PC-3 (cell line): Measurements from ENCODE around the gene CENPB. TPM values are rescaled to one million over a fixed set of nuclear protein-coding genes. Genes with fewer than 3 reads are reported as not detected.
A peak's percentile ranks its signal among the peaks of the same experiment; 100 is the strongest.

ENCODE experiments used
- ATAC-seq: fragments of 200-7000 bp; cut with Tn5 transposase; 2 replicates; pipeline ENCODE4 v1.9.1; 2020; ENCODE audit warnings: mild to moderate bottlenecking, moderate library complexity
- BruUV-seq: library from RNA; stranded (reverse); fragments of 400-500 nt; replicated peaks from 2 replicates; lab custom pipeline; 2021; lab: Mats Ljungman, UMichigan
- CTCF ChIA-PET: fragments of 300-600 bp; sonication (Branson Sonifier 250); formaldehyde crosslinking; loops from one replicate; lab custom pipeline; 2022; ENCODE audit warnings: antibody characterized with exemption; lab: Charles Lee
- POLR2A ChIA-PET: fragments of 300-600 bp; sonication (Branson Sonifier 250); formaldehyde crosslinking; loops from one replicate; lab custom pipeline; 2022; ENCODE audit warnings: antibody characterized with exemption; ENCODE audit not compliant: unreplicated experiment; lab: Charles Lee
- DNase-seq: peaks from one replicate; pipeline ENCODE4 v3.0.0-alpha.2; 2015
- H2AFZ ChIP-seq: fragments of 300-600 bp; sonication (generic); 2 replicates; pipeline ENCODE4 v1.6.0; 2016; ENCODE audit warnings: antibody characterized with exemption, low read length
- H3F3A ChIP-seq: fragments of 300-600 bp; sonication (generic); one replicate; pipeline ENCODE4 v1.6.0; 2017; ENCODE audit warnings: antibody characterized with exemption, low read length, control low read depth, mild to moderate bottlenecking; ENCODE audit not compliant: unreplicated experiment
- H3K27ac ChIP-seq: fragments of 300-600 bp; sonication (generic); 2 replicates; pipeline ENCODE4 v1.5.1; 2016; ENCODE audit warnings: mild to moderate bottlenecking, low read length
- H3K27me3 ChIP-seq: fragments of 300-600 bp; sonication (generic); 2 replicates; pipeline ENCODE4 v1.6.1; 2016; ENCODE audit warnings: low read length, mixed read lengths
- H3K36me3 ChIP-seq: fragments of 300-600 bp; sonication (generic); 2 replicates; pipeline ENCODE4 v1.6.1; 2016; ENCODE audit warnings: low read depth, mixed run types, low read length, mixed read lengths
- H3K4me1 ChIP-seq: fragments of 300-600 bp; sonication (generic); 2 replicates; pipeline ENCODE4 v1.5.1; 2016; ENCODE audit warnings: low read length; ENCODE audit not compliant: insufficient read depth
- H3K4me2 ChIP-seq: fragments of 300-600 bp; sonication (generic); 2 replicates; pipeline ENCODE4 v1.6.0; 2016; ENCODE audit warnings: low read length
- H3K4me3 ChIP-seq: fragments of 300-600 bp; sonication (generic); 2 replicates; pipeline ENCODE4 v1.5.1; 2016; ENCODE audit warnings: mild to moderate bottlenecking, low read length, mixed read lengths
- H3K79me2 ChIP-seq: fragments of 300-600 bp; sonication (generic); 2 replicates; pipeline ENCODE4 v1.6.1; 2017; ENCODE audit warnings: low read length, mixed read lengths
- H3K9ac ChIP-seq: fragments of 300-600 bp; sonication (generic); 2 replicates; pipeline ENCODE4 v1.6.0; 2016; ENCODE audit warnings: mild to moderate bottlenecking, low read length
- H3K9me2 ChIP-seq: fragments of 300-600 bp; sonication (generic); replicated peaks from 2 replicates; pipeline ENCODE4 v1.6.1; 2016; ENCODE audit warnings: mixed run types, low read length, mixed read lengths
- H3K9me3 ChIP-seq: fragments of 300-600 bp; sonication (generic); 2 replicates; pipeline ENCODE4 v1.6.1; 2016; ENCODE audit warnings: low read length, mixed read lengths
- H4K20me1 ChIP-seq: fragments of 300-600 bp; sonication (generic); 2 replicates; pipeline ENCODE4 v1.6.1; 2016; ENCODE audit warnings: low read length, mixed read lengths
- CTCF ChIP-seq: fragments of 300-600 bp; sonication (generic); conservative IDR thresholded peaks from 2 replicates; pipeline ENCODE4 v1.5.1; 2017; ENCODE audit warnings: antibody characterized with exemption, low read depth, mild to moderate bottlenecking, low read length
- EZH2 ChIP-seq: fragments of 300-600 bp; sonication (generic); IDR thresholded peaks from one replicate; pipeline ENCODE4 v1.6.1; 2017; ENCODE audit warnings: antibody characterized with exemption, mild to moderate bottlenecking, low read length; ENCODE audit not compliant: unreplicated experiment
- EZH2phosphoT487 ChIP-seq: fragments of 300-600 bp; sonication (generic); IDR thresholded peaks from 2 replicates; pipeline ENCODE4 v1.6.1; 2018; ENCODE audit warnings: mild to moderate bottlenecking, antibody characterized with exemption, low read length, borderline replicate concordance
- intact Hi-C: fragments of 100-400 bp; cut with micrococcal nuclease; formaldehyde crosslinking; loops from 2 replicates; pipeline ENCODE4 v1.9.0; 2023
- total RNA-seq: library from RNA; depleted of rRNA; stranded (reverse); fragments of >200 nt; gene quantifications from 2 replicates; pipeline ENCODE4 v1.2.3, GENCODE V29; 2014

The CENPB gene
- total RNA-seq, 1 experiment from 2014 or later, result 213 TPM

GRCh38 chr20:3777716-3778629 is 8.6 kb downstream of the CENPB start:
- H2AFZ ChIP-seq, result peak overlapping the region; percentile 78
- H3K9me2 ChIP-seq, result no peaks in the 10 kb centered on the region
- intact Hi-C loops, result no loop called here
- POLR2A ChIA-PET, result interaction anchor here (0.6 to 0.9 kb wide), 2 partner anchors 9 to 845 kb away, joined by 3 to 5 read pairs; no protein-coding TSS in a partner anchor
- peaks cover 12% of the 10 kb centered on the region for H3F3A ChIP-seq
- DNase-seq (peak; percentile 24), ATAC-seq (peak; percentile 46)
- H3K9ac ChIP-seq, result no peak overlapping the region
- BruUV-seq, result no TSS peak
- no peak overlapping the region for H3K27ac ChIP-seq
- no peaks in the 10 kb centered on the region for H3K27me3 ChIP-seq
- no peaks in the 10 kb centered on the region for H3K36me3 ChIP-seq
- H3K9me3 ChIP-seq, result no peaks in the 10 kb centered on the region
- TF ChIP-seq EZH2 (no peak), CTCF (no peak), EZH2phosphoT487 (no peak)
- H3K4me3 ChIP-seq, result peak overlapping the region; percentile 45
- H3K4me2 ChIP-seq, result peak overlapping the region; percentile 70
- CTCF ChIA-PET, result interaction anchor here (0.6 kb wide), 2 partner anchors 8 to 214 kb away, joined by 3 to 4 read pairs; no protein-coding TSS in a partner anchor
- H3K79me2 ChIP-seq, result no peaks in the 10 kb centered on the region
- peaks cover 7% of the 10 kb centered on the region; the same call in 1 of the 2 replicates for H3K4me1 ChIP-seq
- H4K20me1 ChIP-seq, result peaks cover under 1% of the 10 kb centered on the region; the same call in 1 of the 2 replicates

GRCh38 chr20:3777381-3777715 is 9.2 kb downstream of the CENPB start:
- DNase-seq, result no peak
- TF ChIP-seq EZH2, result no peak
- TF ChIP-seq CTCF, result no peak
- TF ChIP-seq EZH2phosphoT487, result no peak
- no peak overlapping the region for H3K9ac ChIP-seq
- peak overlapping the region; percentile 45; the same call in 1 of the 2 replicates for H3K4me3 ChIP-seq
- peak overlapping the region; percentile 78 for H2AFZ ChIP-seq
- H3K36me3 ChIP-seq, result no peaks in the 10 kb centered on the region
- intact Hi-C loops, result no loop called here
- BruUV-seq, result no TSS peak
- CTCF ChIA-PET, result no interaction called here
- no peak overlapping the region for H3K27ac ChIP-seq
- POLR2A ChIA-PET, result no interaction called here
- no peaks in the 10 kb centered on the region for H3K27me3 ChIP-seq
- H3K4me1 ChIP-seq, result peaks cover 5% of the 10 kb centered on the region; the same call in 1 of the 2 replicates
- H3K9me2 ChIP-seq, result no peaks in the 10 kb centered on the region
- H3F3A ChIP-seq, result peaks cover 7% of the 10 kb centered on the region
- no peak for ATAC-seq
- H3K9me3 ChIP-seq, result no peaks in the 10 kb centered on the region
- peak overlapping the region; percentile 70 for H3K4me2 ChIP-seq
- H3K79me2 ChIP-seq, result no peaks in the 10 kb centered on the region
- H4K20me1 ChIP-seq, result no peaks in the 10 kb centered on the region
